Erythroblast (primary cell): ENCODE data around the gene FAM13A.

Source experiments
- GATA1 ChIP-seq: IDR thresholded peaks from 2 replicates; pipeline ENCODE4 v1.6.1; 2011; ENCODE audit warnings: low read depth, mild to moderate bottlenecking, control low read depth, low read length, moderate library complexity
- POLR2A ChIP-seq: IDR thresholded peaks from 2 replicates; pipeline ENCODE4 v1.6.1; 2011; ENCODE audit warnings: mild to moderate bottlenecking, low read length

- no peak for TF ChIP-seq POLR2A
- no peak for TF ChIP-seq GATA1
Observed at GRCh38 chr4:89022426-89023128, 34.4 kb downstream of the FAM13A start.
